Stimulated activated CD4-positive, alpha-beta T cell treated with anti-CD3 and anti-CD28 coated beads, Interleukin-1b, Interleukin-23, amount 100 ng/mL, for 1 hour (primary cell): ENCODE results near the gene TOR4A.

Experiments
- DNase-seq, 2 donors: peaks; one replicate each; pipeline ENCODE4 v3.0.0-alpha.2; 2020; ENCODE audit warnings: low read depth in 2 of 2

Gene TOR4A

GRCh38 chr9:137277329-137278041 lies at the start of gene TOR4A:
Gene TOR4A (plus strand): TSS chr9:137277726. CDS start chr9:137278690, 964 bp downstream.
- no peak for DNase-seq

GRCh38 chr9:137227853-137228505 lies 49.5 kb upstream of the TOR4A start:
- DNase-seq: no peak

GRCh38 chr9:137228506-137228967 lies 49.0 kb upstream of the TOR4A start:
- no peak for DNase-seq

GRCh38 chr9:137228968-137229896 lies 48.3 kb upstream of the TOR4A start:
- DNase-seq: no peak

- DNase-seq: no peak
These were observed 47.4 kb upstream of the TOR4A start for GRCh38 chr9:137229903-137230704.

- no peak for DNase-seq
These were observed 46.7 kb upstream of the TOR4A start, which contains the start of gene SLC34A3 for GRCh38 chr9:137230705-137231371. Gene SLC34A3 (plus strand): TSS chr9:137230901. CDS start chr9:137231703, 802 bp downstream.

GRCh38 chr9:137231372-137232039 lies 46.0 kb upstream of the TOR4A start:
- no peak for DNase-seq

GRCh38 chr9:137232101-137232500 lies 45.4 kb upstream of the TOR4A start:
- DNase-seq: no peak

- DNase-seq: no peak
These were observed 45.0 kb upstream of the TOR4A start for GRCh38 chr9:137232510-137232909.

GRCh38 chr9:137233143-137233980 lies 44.2 kb upstream of the TOR4A start:
- no peak for DNase-seq

GRCh38 chr9:137234055-137234697 lies 43.4 kb upstream of the TOR4A start:
- DNase-seq: no peak

GRCh38 chr9:137234758-137235423 lies 42.6 kb upstream of the TOR4A start:
- DNase-seq: no peak

- DNase-seq: no peak
These were observed 41.9 kb upstream of the TOR4A start for GRCh38 chr9:137235424-137236237.

- peak; percentile 79 to 91 for DNase-seq
These were observed 41.1 kb upstream of the TOR4A start for GRCh38 chr9:137236238-137236935.

- no peak for DNase-seq
These were observed 40.5 kb upstream of the TOR4A start for GRCh38 chr9:137236936-137237421.
